ENCODE measurements around the gene ARID3C. TPM values are rescaled to one million over a fixed set of nuclear protein-coding genes. Genes with fewer than 3 reads are reported as not detected.

Gene ARID3C
- polyA plus RNA-seq, 2 donors, result not detected

GRCh38 chr9:34574571-34574970 lies 54.3 kb downstream of the ARID3C start:
- WGBS, 2 donors, result 93 to 95% methylated on average over 12 of the region's 12 CpGs
- Histone ChIP-seq H3K4me1 (ENCODE audit: control insufficient read depth in 2 of 2, insufficient read depth in 2 of 2, low read length in 1 of 2) (peaks cover 0 to 8% of the 10 kb centered on the region in 2 donors), H3K9me3 (ENCODE audit: control insufficient read depth in 2 of 2, insufficient read depth in 1 of 2, low read depth in 1 of 2, low read length in 1 of 2) (no peaks in the 10 kb centered on the region), H3K27me3 (ENCODE audit: control insufficient read depth in 1 of 2, insufficient read depth in 2 of 2, low read length in 2 of 2) (peaks cover 0 to 7% of the 10 kb centered on the region in 2 donors), H3K27ac (ENCODE audit: low read depth in 2 of 2, low read length in 1 of 2) (no peak overlapping the region), H3K4me3 (ENCODE audit: low read depth in 1 of 2, low read length in 2 of 2) (no peak overlapping the region), H3K36me3 (ENCODE audit: control insufficient read depth in 2 of 2, insufficient read depth in 2 of 2, low read length in 1 of 2) (no peaks in the 10 kb centered on the region)

DNA sequence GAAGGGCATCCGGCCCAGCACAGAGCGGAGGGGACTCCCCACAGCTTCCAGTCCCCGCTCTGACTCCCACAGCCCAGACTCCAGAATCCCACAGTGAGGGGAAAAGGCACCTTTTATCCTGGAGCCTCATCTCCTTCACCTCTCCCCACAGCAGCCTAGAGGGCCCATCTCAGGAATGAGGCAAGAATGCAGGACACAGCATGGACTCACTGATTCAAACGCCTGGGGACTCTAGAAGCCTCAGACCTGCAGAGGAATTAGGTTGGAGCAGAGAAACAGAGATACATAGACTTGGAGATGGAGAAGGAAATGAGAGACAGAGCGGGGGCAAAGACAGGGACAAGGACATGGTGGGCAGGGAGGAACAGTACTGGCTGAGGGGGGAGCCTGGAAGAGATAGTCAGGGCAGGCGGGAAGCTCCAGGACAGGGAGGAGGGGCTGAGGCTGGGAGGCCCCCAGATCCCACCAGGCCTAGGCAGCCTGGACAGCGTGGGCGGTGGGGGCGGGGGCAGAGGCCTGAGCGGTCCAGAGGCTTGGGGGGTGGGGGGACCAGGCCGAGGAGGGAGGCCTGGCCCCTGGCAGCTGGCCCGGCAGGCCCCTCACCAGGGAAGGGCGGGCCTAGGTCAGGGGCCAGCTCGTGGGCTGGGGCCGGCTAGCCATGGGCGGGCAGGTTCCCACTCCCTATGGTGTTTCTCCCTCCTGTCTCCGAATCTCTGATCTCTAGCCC lies 55.1 kb downstream of the ARID3C start:
- H3K4me3 ChIP-seq (ENCODE audit: low read depth in 1 of 2, low read length in 2 of 2), result no peak overlapping the region
- 89 to 97% methylated on average over 8 to 17 of the region's 17 CpGs for WGBS, 2 donors
- peaks cover 0 to 8% of the 10 kb centered on the region in 2 donors for H3K4me1 ChIP-seq (ENCODE audit: control insufficient read depth in 2 of 2, insufficient read depth in 2 of 2, low read length in 1 of 2)
- H3K9me3 ChIP-seq (ENCODE audit: control insufficient read depth in 2 of 2, insufficient read depth in 1 of 2, low read depth in 1 of 2, low read length in 1 of 2), result no peaks in the 10 kb centered on the region
- H3K27me3 ChIP-seq (ENCODE audit: control insufficient read depth in 1 of 2, insufficient read depth in 2 of 2, low read length in 2 of 2), result peaks cover 0 to 6% of the 10 kb centered on the region in 2 donors
- no peaks in the 10 kb centered on the region for H3K36me3 ChIP-seq (ENCODE audit: control insufficient read depth in 2 of 2, insufficient read depth in 2 of 2, low read length in 1 of 2)
- no peak overlapping the region for H3K27ac ChIP-seq (ENCODE audit: low read depth in 2 of 2, low read length in 1 of 2)

GRCh38 chr9:34572628-34573027 lies 56.2 kb downstream of the ARID3C start:
- H3K27me3 ChIP-seq (ENCODE audit: control insufficient read depth in 1 of 2, insufficient read depth in 2 of 2, low read length in 2 of 2), result no peaks in the 10 kb centered on the region
- H3K36me3 ChIP-seq (ENCODE audit: control insufficient read depth in 2 of 2, insufficient read depth in 2 of 2, low read length in 1 of 2), result no peaks in the 10 kb centered on the region
- H3K9me3 ChIP-seq (ENCODE audit: control insufficient read depth in 2 of 2, insufficient read depth in 1 of 2, low read depth in 1 of 2, low read length in 1 of 2), result no peaks in the 10 kb centered on the region
- WGBS, 2 donors, result 78 to 86% methylated on average over 6 of the region's 6 CpGs
- H3K4me3 ChIP-seq (ENCODE audit: low read depth in 1 of 2, low read length in 2 of 2), result no peak overlapping the region
- H3K27ac ChIP-seq (ENCODE audit: low read depth in 2 of 2, low read length in 1 of 2), result no peak overlapping the region
- H3K4me1 ChIP-seq (ENCODE audit: control insufficient read depth in 2 of 2, insufficient read depth in 2 of 2, low read length in 1 of 2), result no peaks in the 10 kb centered on the region

DNA sequence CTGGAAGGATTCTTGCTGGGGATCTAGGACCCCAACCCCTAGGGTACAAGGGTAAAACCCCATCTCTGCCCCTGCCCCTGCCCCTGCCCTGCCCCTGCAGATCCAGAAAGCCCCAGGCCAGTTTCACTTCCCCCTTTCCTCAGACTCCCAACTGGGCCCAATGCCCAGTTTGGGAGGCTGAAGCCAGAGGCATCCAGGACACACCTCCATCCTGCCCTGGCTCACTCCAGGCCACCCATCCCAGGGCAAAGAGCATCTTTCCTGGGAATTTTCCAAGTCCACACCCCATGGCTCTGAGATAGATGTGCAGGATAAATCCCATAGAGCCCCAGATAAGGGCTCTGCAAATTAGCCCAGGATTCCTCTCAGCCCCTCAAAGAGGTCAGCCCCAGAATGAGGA lies 56.8 kb downstream of the ARID3C start:
- Histone ChIP-seq H3K27me3 (ENCODE audit: control insufficient read depth in 1 of 2, insufficient read depth in 2 of 2, low read length in 2 of 2) (no peaks in the 10 kb centered on the region), H3K27ac (ENCODE audit: low read depth in 2 of 2, low read length in 1 of 2) (no peak overlapping the region), H3K4me1 (ENCODE audit: control insufficient read depth in 2 of 2, insufficient read depth in 2 of 2, low read length in 1 of 2) (no peaks in the 10 kb centered on the region), H3K4me3 (ENCODE audit: low read depth in 1 of 2, low read length in 2 of 2) (no peak overlapping the region), H3K36me3 (ENCODE audit: control insufficient read depth in 2 of 2, insufficient read depth in 2 of 2, low read length in 1 of 2) (no peaks in the 10 kb centered on the region), H3K9me3 (ENCODE audit: control insufficient read depth in 2 of 2, insufficient read depth in 1 of 2, low read depth in 1 of 2, low read length in 1 of 2) (no peaks in the 10 kb centered on the region)

DNA sequence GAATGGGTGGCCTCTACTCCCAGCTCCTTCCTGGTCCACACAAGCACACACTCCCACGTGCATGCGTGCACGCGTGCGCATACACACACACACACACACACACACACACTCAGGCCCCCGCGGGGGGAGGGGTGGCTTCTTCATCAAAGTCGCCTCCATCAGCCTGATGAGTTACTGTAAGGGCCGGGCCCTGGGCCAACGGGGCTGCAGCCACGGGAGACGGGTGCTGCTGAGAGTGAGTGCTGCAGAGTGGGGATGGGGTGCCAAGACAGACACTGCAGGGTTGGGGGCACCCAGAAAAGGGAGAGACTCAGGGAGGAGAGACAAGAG lies 57.4 kb downstream of the ARID3C start:
- Histone ChIP-seq H3K27me3 (ENCODE audit: control insufficient read depth in 1 of 2, insufficient read depth in 2 of 2, low read length in 2 of 2) (no peaks in the 10 kb centered on the region), H3K9me3 (ENCODE audit: control insufficient read depth in 2 of 2, insufficient read depth in 1 of 2, low read depth in 1 of 2, low read length in 1 of 2) (no peaks in the 10 kb centered on the region), H3K4me1 (ENCODE audit: control insufficient read depth in 2 of 2, insufficient read depth in 2 of 2, low read length in 1 of 2) (no peaks in the 10 kb centered on the region), H3K36me3 (ENCODE audit: control insufficient read depth in 2 of 2, insufficient read depth in 2 of 2, low read length in 1 of 2) (no peaks in the 10 kb centered on the region), H3K4me3 (ENCODE audit: low read depth in 1 of 2, low read length in 2 of 2) (no peak overlapping the region), H3K27ac (ENCODE audit: low read depth in 2 of 2, low read length in 1 of 2) (no peak overlapping the region)
- WGBS, 2 donors, result 56 to 63% methylated on average over 12 of the region's 12 CpGs

Other genes with a start within 250 kb of the ARID3C start
- 1 to 10 TPM; 4.2 TPM for gene FAM219A, start 170.5 kb downstream of the ARID3C start, polyA plus RNA-seq
- not detected for gene DNAI1, start 170.3 kb downstream of the ARID3C start, polyA plus RNA-seq
- gene ENHO, start 106.1 kb downstream of the ARID3C start, polyA plus RNA-seq, result under 1 TPM; 0.31 to 0.39 TPM
- under 1 TPM; 0.22 to 0.54 TPM for gene CNTFR, start 39.3 kb downstream of the ARID3C start, polyA plus RNA-seq
- 10 to 100 TPM; 23.0 to 32.2 TPM for gene RPP25L, start 17.0 kb downstream of the ARID3C start, polyA plus RNA-seq
- 100 to 1,000 TPM in 1 of 2 donors, 10 to 100 TPM in 1; 44.4 to 112 TPM for gene DCTN3, start 8.6 kb downstream of the ARID3C start, polyA plus RNA-seq
- gene SIGMAR1, start 8.7 kb upstream of the ARID3C start, polyA plus RNA-seq, result 10 to 100 TPM; 42.1 to 68.5 TPM
- 10 to 100 TPM; 16.6 to 27.3 TPM for gene GALT, start 17.6 kb upstream of the ARID3C start, polyA plus RNA-seq
- 10 to 100 TPM in 1 of 2 donors, 1 to 10 TPM in 1; 7.1 to 10.7 TPM for gene IL11RA, start 23.1 kb upstream of the ARID3C start, polyA plus RNA-seq
- under 1 TPM; 0.16 to 0.58 TPM for gene CCL27, start 33.6 kb upstream of the ARID3C start, polyA plus RNA-seq
- 10 to 100 TPM in 1 of 2 donors, 1 to 10 TPM in 1; 2.2 to 10.5 TPM for gene CCL19, start 62.2 kb upstream of the ARID3C start, polyA plus RNA-seq
- gene CCL21, start 81.1 kb upstream of the ARID3C start, polyA plus RNA-seq, result 10 to 100 TPM; 13.2 to 50.9 TPM

Measured in esophagus (tissue), 2 donors.